Measurements from ENCODE around the gene KIF11.
"Not testable (repeated sequence)": the region's sequence is repeated elsewhere in the genome, so short reads cannot be mapped to it uniquely, and the experiment has no call there.

Gene KIF11

DNA sequence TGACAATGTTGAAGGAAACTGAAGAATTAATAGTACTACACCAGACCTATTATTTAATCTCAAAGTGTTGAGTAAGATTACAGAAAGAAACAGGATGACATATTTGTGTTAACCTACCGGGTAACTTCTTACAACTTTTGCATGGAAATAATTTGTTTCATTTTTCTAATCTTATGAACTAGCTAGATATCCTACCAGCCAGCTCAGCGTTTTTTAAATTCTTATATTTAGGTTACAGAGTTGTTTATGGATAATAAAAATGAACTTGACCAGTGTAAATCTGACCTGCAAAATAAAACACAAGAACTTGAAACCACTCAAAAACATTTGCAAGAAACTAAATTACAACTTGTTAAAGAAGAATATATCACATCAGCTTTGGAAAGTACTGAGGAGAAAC lies 37.0 kb downstream of the KIF11 start:
- Histone ChIP-seq H3K4me1 (ENCODE audit: control insufficient read depth in 1 of 2, insufficient read depth in 2 of 2, low read length in 2 of 2) (no peaks in the 10 kb centered on the region), H3K9me3 (ENCODE audit: control insufficient read depth in 1 of 2, low read length in 2 of 2) (no peaks in the 10 kb centered on the region), H3K9ac (ENCODE audit: low read depth in 1 of 2, low read length in 2 of 2) (no peak overlapping the region), H3K36me3 (ENCODE audit: control insufficient read depth in 1 of 2, insufficient read depth in 2 of 2, low read length in 2 of 2) (no peaks in the 10 kb centered on the region), H3K27me3 (ENCODE audit: control insufficient read depth in 1 of 2, insufficient read depth in 2 of 2, low read length in 2 of 2) (no peaks in the 10 kb centered on the region), H3K4me3 (ENCODE audit: low read depth in 1 of 2, low read length in 2 of 2) (no peak overlapping the region), H3K27ac (ENCODE audit: low read depth, low read length) (no peak overlapping the region)

DNA sequence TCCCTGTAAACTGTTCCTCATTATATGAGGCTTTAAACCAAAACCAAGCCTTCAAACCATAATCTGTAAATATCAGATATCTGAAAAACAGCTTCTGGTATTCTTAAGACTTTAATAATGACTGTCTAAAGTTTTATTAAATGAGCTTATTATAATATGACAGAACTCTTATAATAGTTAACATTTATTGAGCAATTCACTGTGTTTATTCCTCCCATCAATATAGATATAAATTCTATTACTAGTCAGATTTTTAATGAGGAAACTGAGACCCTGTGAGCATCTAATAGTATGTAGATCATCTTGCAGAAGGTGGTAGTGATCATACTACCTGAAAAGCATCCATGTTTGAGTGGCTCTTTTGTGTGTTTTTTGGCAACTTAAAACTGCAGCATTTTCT lies 45.1 kb downstream of the KIF11 start:
- no peaks in the 10 kb centered on the region for H3K9me3 ChIP-seq (ENCODE audit: control insufficient read depth in 1 of 2, low read length in 2 of 2)
- H3K27ac ChIP-seq (ENCODE audit: low read depth, low read length), result no peak overlapping the region
- no peak overlapping the region for H3K4me3 ChIP-seq (ENCODE audit: low read depth in 1 of 2, low read length in 2 of 2)
- H3K36me3 ChIP-seq (ENCODE audit: control insufficient read depth in 1 of 2, insufficient read depth in 2 of 2, low read length in 2 of 2), result no peaks in the 10 kb centered on the region
- H3K9ac ChIP-seq (ENCODE audit: low read depth in 1 of 2, low read length in 2 of 2), result no peak overlapping the region
- H3K4me1 ChIP-seq (ENCODE audit: control insufficient read depth in 1 of 2, insufficient read depth in 2 of 2, low read length in 2 of 2), result no peaks in the 10 kb centered on the region
- H3K27me3 ChIP-seq (ENCODE audit: control insufficient read depth in 1 of 2, insufficient read depth in 2 of 2, low read length in 2 of 2), result no peaks in the 10 kb centered on the region

DNA sequence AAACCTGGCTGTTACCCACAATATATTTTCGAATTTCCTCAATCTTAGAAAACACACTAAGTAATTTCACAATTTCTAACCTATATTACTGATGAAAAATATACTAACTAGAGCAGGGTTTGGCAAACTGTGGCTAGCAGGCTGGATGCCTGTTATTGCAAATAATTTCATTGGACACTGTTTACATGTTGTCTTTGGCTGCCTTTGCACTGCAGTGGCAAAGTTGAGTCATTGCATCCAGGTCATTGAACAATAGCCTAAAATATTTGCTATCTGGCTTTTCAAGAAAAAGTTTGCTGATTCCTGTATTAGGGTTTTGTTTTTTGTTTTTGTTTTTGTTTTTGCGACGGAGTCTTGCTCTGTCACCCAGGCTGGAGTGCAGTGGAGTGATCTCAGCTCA lies 47.2 kb downstream of the KIF11 start:
- Histone ChIP-seq H3K36me3 (ENCODE audit: control insufficient read depth in 1 of 2, insufficient read depth in 2 of 2, low read length in 2 of 2) (peaks cover 0 to 3% of the 10 kb centered on the region in 2 donors), H3K9me3 (ENCODE audit: control insufficient read depth in 1 of 2, low read length in 2 of 2) (no peaks in the 10 kb centered on the region), H3K9ac (ENCODE audit: low read depth in 1 of 2, low read length in 2 of 2) (no peak overlapping the region), H3K4me1 (ENCODE audit: control insufficient read depth in 1 of 2, insufficient read depth in 2 of 2, low read length in 2 of 2) (no peaks in the 10 kb centered on the region), H3K27ac (ENCODE audit: low read depth, low read length) (no peak overlapping the region), H3K27me3 (ENCODE audit: control insufficient read depth in 1 of 2, insufficient read depth in 2 of 2, low read length in 2 of 2) (no peaks in the 10 kb centered on the region), H3K4me3 (ENCODE audit: low read depth in 1 of 2, low read length in 2 of 2) (no peak overlapping the region)

DNA sequence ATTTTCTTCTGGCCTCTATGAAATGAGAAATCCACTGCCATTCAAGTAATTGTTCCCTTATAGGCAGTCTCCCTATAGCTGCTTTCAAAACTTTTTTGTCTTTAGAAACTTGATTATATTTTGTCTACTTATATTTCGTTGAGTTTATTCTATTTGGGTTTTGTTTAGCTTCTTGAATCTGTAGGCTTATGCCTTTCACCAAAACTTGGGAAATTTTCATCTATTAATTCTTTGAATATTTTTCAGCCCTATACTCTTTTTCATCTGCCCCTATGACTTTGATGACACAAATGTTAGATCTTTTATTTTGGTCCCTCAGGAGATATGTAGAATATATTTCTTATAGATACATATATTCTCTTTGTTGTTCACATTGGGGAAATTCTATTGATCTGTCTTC lies 48.6 kb downstream of the KIF11 start:
- Histone ChIP-seq H3K27me3 (ENCODE audit: control insufficient read depth in 1 of 2, insufficient read depth in 2 of 2, low read length in 2 of 2) (no peaks in the 10 kb centered on the region), H3K27ac (ENCODE audit: low read depth, low read length) (no peak overlapping the region), H3K9ac (ENCODE audit: low read depth in 1 of 2, low read length in 2 of 2) (no peak overlapping the region), H3K36me3 (ENCODE audit: control insufficient read depth in 1 of 2, insufficient read depth in 2 of 2, low read length in 2 of 2) (peaks cover 0 to 3% of the 10 kb centered on the region in 2 donors), H3K4me3 (ENCODE audit: low read depth in 1 of 2, low read length in 2 of 2) (no peak overlapping the region), H3K4me1 (ENCODE audit: control insufficient read depth in 1 of 2, insufficient read depth in 2 of 2, low read length in 2 of 2) (no peaks in the 10 kb centered on the region), H3K9me3 (ENCODE audit: control insufficient read depth in 1 of 2, low read length in 2 of 2) (no peaks in the 10 kb centered on the region)

DNA sequence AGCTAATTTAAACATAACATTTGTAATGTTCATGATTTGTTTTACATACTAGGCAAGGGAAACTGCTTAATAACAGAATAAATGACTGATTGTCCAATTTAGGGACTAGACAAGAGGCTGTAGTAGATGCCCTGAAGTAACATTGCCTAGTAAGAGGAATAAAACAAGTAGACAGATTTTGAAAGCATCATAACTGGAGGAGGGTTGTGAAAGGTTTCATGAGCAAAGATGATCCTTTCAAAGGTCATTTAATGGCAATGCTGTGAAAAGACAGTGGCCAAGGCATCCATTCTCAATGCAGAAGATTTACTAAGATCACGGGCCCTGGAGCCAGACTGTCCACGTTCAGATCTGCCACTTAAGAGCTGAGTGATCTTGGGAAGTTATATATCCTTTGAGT lies 52.0 kb downstream of the KIF11 start:
- no peak overlapping the region for H3K27ac ChIP-seq (ENCODE audit: low read depth, low read length)
- H3K27me3 ChIP-seq (ENCODE audit: control insufficient read depth in 1 of 2, insufficient read depth in 2 of 2, low read length in 2 of 2), result no peaks in the 10 kb centered on the region
- no peaks in the 10 kb centered on the region for H3K9me3 ChIP-seq (ENCODE audit: control insufficient read depth in 1 of 2, low read length in 2 of 2)
- no peaks in the 10 kb centered on the region for H3K4me1 ChIP-seq (ENCODE audit: control insufficient read depth in 1 of 2, insufficient read depth in 2 of 2, low read length in 2 of 2)
- peaks cover 0 to 3% of the 10 kb centered on the region in 2 donors for H3K36me3 ChIP-seq (ENCODE audit: control insufficient read depth in 1 of 2, insufficient read depth in 2 of 2, low read length in 2 of 2)
- no peak overlapping the region for H3K4me3 ChIP-seq (ENCODE audit: low read depth in 1 of 2, low read length in 2 of 2)
- H3K9ac ChIP-seq (ENCODE audit: low read depth in 1 of 2, low read length in 2 of 2), result no peak overlapping the region

DNA sequence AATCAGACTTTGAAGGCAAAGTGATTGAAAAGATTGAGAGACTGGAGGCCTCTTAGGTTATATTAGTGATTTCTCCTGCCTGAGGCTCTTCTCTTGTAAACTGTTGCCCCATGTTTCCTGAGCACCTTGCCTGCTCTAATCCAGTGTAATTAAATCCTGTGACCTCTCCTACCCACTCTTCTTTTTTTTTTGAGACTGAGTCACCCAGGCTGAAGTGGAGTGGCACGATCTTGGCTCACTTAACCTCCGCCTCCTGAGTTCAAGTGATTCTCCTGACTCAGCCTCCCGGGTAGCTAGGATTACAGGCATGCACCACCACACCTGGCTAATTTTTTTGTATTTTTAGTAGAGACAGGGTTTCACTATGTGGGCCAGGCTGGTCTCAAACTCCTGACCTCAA lies 57.9 kb downstream of the KIF11 start:
- H3K36me3 ChIP-seq (ENCODE audit: control insufficient read depth in 1 of 2, insufficient read depth in 2 of 2, low read length in 2 of 2); H3K4me1 ChIP-seq (ENCODE audit: control insufficient read depth in 1 of 2, insufficient read depth in 2 of 2, low read length in 2 of 2); H3K4me3 ChIP-seq (ENCODE audit: low read depth in 1 of 2, low read length in 2 of 2); H3K9ac ChIP-seq (ENCODE audit: low read depth in 1 of 2, low read length in 2 of 2); H3K27ac ChIP-seq (ENCODE audit: low read depth, low read length); H3K27me3 ChIP-seq (ENCODE audit: control insufficient read depth in 1 of 2, insufficient read depth in 2 of 2, low read length in 2 of 2); H3K9me3 ChIP-seq (ENCODE audit: control insufficient read depth in 1 of 2, low read length in 2 of 2): not testable (repeated sequence)

DNA sequence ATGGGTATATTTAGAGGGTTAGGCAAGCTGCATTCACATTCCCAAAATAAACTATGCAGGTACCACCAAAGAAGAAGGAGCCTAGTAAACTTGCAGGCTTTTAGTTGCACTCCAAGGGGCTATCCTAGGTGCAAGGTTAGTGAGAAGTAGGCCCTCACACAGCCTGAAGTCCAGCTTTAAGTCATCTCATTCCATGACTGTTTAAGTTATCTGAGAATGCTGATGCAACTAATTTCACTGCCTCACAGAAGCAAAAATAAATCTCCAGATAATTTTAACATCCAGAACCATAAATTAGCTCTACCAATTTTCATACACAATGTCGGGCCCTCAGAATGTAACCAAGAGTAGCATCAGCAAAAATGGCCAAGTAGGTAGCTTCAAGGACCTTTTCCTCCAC lies 62.5 kb downstream of the KIF11 start:
- peaks cover 0 to 3% of the 10 kb centered on the region in 2 donors for H3K36me3 ChIP-seq (ENCODE audit: control insufficient read depth in 1 of 2, insufficient read depth in 2 of 2, low read length in 2 of 2)
- H3K27ac ChIP-seq (ENCODE audit: low read depth, low read length), result no peak overlapping the region
- H3K9ac ChIP-seq (ENCODE audit: low read depth in 1 of 2, low read length in 2 of 2), result no peak overlapping the region
- H3K4me3 ChIP-seq (ENCODE audit: low read depth in 1 of 2, low read length in 2 of 2), result no peak overlapping the region
- H3K27me3 ChIP-seq (ENCODE audit: control insufficient read depth in 1 of 2, insufficient read depth in 2 of 2, low read length in 2 of 2), result no peaks in the 10 kb centered on the region
- H3K4me1 ChIP-seq (ENCODE audit: control insufficient read depth in 1 of 2, insufficient read depth in 2 of 2, low read length in 2 of 2), result no peaks in the 10 kb centered on the region
- H3K9me3 ChIP-seq (ENCODE audit: control insufficient read depth in 1 of 2, low read length in 2 of 2), result no peaks in the 10 kb centered on the region

DNA sequence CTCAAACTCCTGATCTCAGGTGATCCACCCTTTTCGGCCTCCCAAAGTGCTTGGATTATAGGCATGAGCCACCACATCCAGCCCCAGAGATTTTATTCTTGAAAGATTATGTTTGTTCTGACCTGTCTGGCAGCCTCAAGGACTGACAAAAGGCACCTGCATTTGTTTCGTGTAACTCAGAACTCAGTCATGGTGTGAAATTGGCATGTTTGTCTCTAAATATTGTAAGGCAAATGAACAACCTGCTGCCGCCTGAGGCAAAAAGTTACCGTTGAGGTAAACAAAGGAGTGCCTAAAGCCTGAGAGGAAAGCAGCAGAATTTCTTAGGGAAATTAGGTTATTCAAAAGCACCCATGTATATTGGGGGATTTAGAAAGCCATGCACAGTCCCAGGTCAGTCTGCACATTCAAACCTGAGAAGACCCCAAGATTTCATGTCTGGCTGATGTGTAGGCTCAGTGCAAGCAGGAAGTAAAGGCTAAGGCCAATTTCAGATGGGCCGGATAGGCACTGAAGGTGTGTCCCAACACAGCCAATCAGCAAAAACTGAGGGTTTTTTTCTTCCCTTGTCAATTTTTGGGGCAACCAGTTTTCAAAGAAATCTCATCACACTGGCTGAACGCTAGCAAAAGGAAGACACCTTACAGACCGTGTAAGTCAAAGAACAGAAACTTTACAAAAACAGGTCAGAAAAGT lies 63.5 kb downstream of the KIF11 start:
- Histone ChIP-seq H3K27me3 (ENCODE audit: control insufficient read depth in 1 of 2, insufficient read depth in 2 of 2, low read length in 2 of 2) (no peaks in the 10 kb centered on the region), H3K4me1 (ENCODE audit: control insufficient read depth in 1 of 2, insufficient read depth in 2 of 2, low read length in 2 of 2) (no peaks in the 10 kb centered on the region), H3K9me3 (ENCODE audit: control insufficient read depth in 1 of 2, low read length in 2 of 2) (no peaks in the 10 kb centered on the region), H3K36me3 (ENCODE audit: control insufficient read depth in 1 of 2, insufficient read depth in 2 of 2, low read length in 2 of 2) (no peaks in the 10 kb centered on the region), H3K9ac (ENCODE audit: low read depth in 1 of 2, low read length in 2 of 2) (no peak overlapping the region), H3K27ac (ENCODE audit: low read depth, low read length) (no peak overlapping the region), H3K4me3 (ENCODE audit: low read depth in 1 of 2, low read length in 2 of 2) (no peak overlapping the region)

DNA sequence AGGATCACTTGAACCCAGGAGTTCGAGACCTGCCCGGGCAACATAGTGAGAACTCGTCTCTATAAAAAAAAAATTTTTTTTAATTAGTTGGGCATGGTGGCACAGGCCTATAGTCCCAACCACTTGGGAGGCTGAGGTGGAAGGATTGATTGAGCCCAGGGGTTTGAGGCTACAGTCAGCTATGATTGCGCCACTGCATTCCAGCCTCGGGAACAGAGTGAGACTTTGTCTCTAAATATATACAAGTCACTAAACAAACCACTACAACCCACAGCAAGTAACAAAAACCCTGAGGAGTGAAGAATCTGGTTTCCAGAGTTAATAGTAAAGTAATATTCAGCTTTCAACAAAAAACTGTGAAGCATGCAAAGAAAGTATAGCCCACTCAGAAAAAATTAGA lies 64.1 kb downstream of the KIF11 start:
- no peak overlapping the region for H3K4me3 ChIP-seq (ENCODE audit: low read depth in 1 of 2, low read length in 2 of 2)
- no peaks in the 10 kb centered on the region for H3K36me3 ChIP-seq (ENCODE audit: control insufficient read depth in 1 of 2, insufficient read depth in 2 of 2, low read length in 2 of 2)

DNA sequence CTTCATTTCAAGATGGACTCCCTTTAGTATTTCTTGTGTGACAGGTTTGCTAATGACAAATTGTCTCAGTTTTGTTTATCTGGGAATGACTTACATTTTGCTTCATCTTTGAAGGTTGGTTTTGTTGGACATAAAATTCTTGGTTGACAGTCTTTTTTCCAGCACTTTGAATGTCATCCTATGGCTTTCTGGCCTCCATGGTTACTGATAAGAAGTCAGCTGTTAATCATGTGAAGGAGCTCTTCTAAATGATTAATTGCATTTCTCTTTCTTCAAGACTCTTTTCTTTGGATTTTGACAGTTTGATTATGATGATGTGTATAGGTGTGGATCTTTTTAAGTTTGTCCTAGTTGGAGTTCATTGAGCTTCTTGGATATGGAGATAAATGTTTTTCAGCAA lies 69.9 kb downstream of the KIF11 start:
- Histone ChIP-seq H3K9me3 (ENCODE audit: control insufficient read depth in 1 of 2, low read length in 2 of 2) (peaks cover 5 to 8% of the 10 kb centered on the region in 2 donors), H3K4me1 (ENCODE audit: control insufficient read depth in 1 of 2, insufficient read depth in 2 of 2, low read length in 2 of 2) (no peaks in the 10 kb centered on the region), H3K36me3 (ENCODE audit: control insufficient read depth in 1 of 2, insufficient read depth in 2 of 2, low read length in 2 of 2) (no peaks in the 10 kb centered on the region), H3K27ac (ENCODE audit: low read depth, low read length) (no peak overlapping the region), H3K9ac (ENCODE audit: low read depth in 1 of 2, low read length in 2 of 2) (no peak overlapping the region), H3K4me3 (ENCODE audit: low read depth in 1 of 2, low read length in 2 of 2) (no peak overlapping the region), H3K27me3 (ENCODE audit: control insufficient read depth in 1 of 2, insufficient read depth in 2 of 2, low read length in 2 of 2) (no peaks in the 10 kb centered on the region)

More for the DNA sequence above, 64.1 kb downstream of the KIF11 start:
- H3K4me1 ChIP-seq (ENCODE audit: control insufficient read depth in 1 of 2, insufficient read depth in 2 of 2, low read length in 2 of 2), result no peaks in the 10 kb centered on the region
- H3K27me3 ChIP-seq (ENCODE audit: control insufficient read depth in 1 of 2, insufficient read depth in 2 of 2, low read length in 2 of 2), result no peaks in the 10 kb centered on the region
- no peak overlapping the region for H3K9ac ChIP-seq (ENCODE audit: low read depth in 1 of 2, low read length in 2 of 2)
- H3K9me3 ChIP-seq (ENCODE audit: control insufficient read depth in 1 of 2, low read length in 2 of 2), result no peaks in the 10 kb centered on the region
- no peak overlapping the region for H3K27ac ChIP-seq (ENCODE audit: low read depth, low read length)

DNA sequence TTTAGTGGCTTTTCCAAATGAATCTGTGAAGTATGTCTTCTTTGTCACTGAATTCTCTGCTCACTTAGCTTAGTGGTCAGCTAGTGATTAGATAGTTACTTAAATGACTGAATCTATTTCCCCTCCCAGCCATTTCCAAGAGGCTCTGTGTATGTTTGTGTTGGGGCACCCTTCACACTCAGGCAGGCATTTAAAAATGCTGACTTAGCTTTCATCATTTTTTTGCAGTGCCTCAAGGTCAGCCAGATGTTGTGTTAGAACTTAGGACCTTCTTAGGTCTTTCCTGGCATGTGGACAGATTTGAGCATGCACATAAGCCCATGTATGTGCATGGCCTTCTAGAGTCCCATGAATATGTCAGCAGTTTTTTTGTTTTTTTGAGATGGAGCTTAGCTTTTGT lies 71.4 kb downstream of the KIF11 start:
- Histone ChIP-seq H3K27me3 (ENCODE audit: control insufficient read depth in 1 of 2, insufficient read depth in 2 of 2, low read length in 2 of 2) (no peaks in the 10 kb centered on the region), H3K9ac (ENCODE audit: low read depth in 1 of 2, low read length in 2 of 2) (no peak overlapping the region), H3K9me3 (ENCODE audit: control insufficient read depth in 1 of 2, low read length in 2 of 2) (peaks cover 5 to 8% of the 10 kb centered on the region in 2 donors), H3K4me1 (ENCODE audit: control insufficient read depth in 1 of 2, insufficient read depth in 2 of 2, low read length in 2 of 2) (no peaks in the 10 kb centered on the region), H3K27ac (ENCODE audit: low read depth, low read length) (no peak overlapping the region), H3K36me3 (ENCODE audit: control insufficient read depth in 1 of 2, insufficient read depth in 2 of 2, low read length in 2 of 2) (no peaks in the 10 kb centered on the region), H3K4me3 (ENCODE audit: low read depth in 1 of 2, low read length in 2 of 2) (no peak overlapping the region)

Data from duodenal mucosa (tissue), 2 donors.